ENCODE measurements around the gene KCNIP1. TPM values are rescaled to one million over a fixed set of nuclear protein-coding genes. Genes with fewer than 3 reads are reported as not detected.

Gene KCNIP1
- total RNA-seq, 1 donor, result not detected

GRCh38 chr5:170648541-170648940 lies 144.7 kb downstream of the KCNIP1 start:
- Histone ChIP-seq H3K4me3 (ENCODE audit: insufficient read depth, low read length) (no peak overlapping the region), H3K4me1 (ENCODE audit: insufficient read depth, low read length) (peaks cover 2% of the 10 kb centered on the region), H3K4me2 (ENCODE audit: insufficient read depth, low read length) (no peak overlapping the region), H3K9me3 (ENCODE audit: low read depth, low read length) (no peaks in the 10 kb centered on the region), H3K27ac (ENCODE audit: low read depth, low read length) (no peak overlapping the region), H2AFZ (ENCODE audit: low read length) (no peak overlapping the region), H3K27me3 (ENCODE audit: insufficient read depth, low read length) (peaks cover 7% of the 10 kb centered on the region), H3K36me3 (ENCODE audit: insufficient read depth, low read length) (no peaks in the 10 kb centered on the region), H4K20me1 (ENCODE audit: insufficient read depth, low read length) (no peaks in the 10 kb centered on the region), H3K79me2 (ENCODE audit: insufficient read depth, low read length) (no peaks in the 10 kb centered on the region)
- no peak for TF ChIP-seq CTCF (IDR thresholded peaks at IDR 0.05; ENCODE audit: extremely low read depth, low read depth, low read length)
- DNase-seq (ENCODE audit: insufficient read length, low spot score, missing footprints), result no peak

- TF ChIP-seq CTCF (IDR thresholded peaks at IDR 0.05; ENCODE audit: extremely low read depth, low read depth, low read length), result no peak
- Histone ChIP-seq H3K4me3 (ENCODE audit: insufficient read depth, low read length) (no peak overlapping the region), H3K4me1 (ENCODE audit: insufficient read depth, low read length) (peaks cover 2% of the 10 kb centered on the region), H3K4me2 (ENCODE audit: insufficient read depth, low read length) (no peak overlapping the region), H3K27me3 (ENCODE audit: insufficient read depth, low read length) (peaks cover 3% of the 10 kb centered on the region), H3K79me2 (ENCODE audit: insufficient read depth, low read length) (no peaks in the 10 kb centered on the region), H3K27ac (ENCODE audit: low read depth, low read length) (no peak overlapping the region), H4K20me1 (ENCODE audit: insufficient read depth, low read length) (no peaks in the 10 kb centered on the region), H3K9me3 (ENCODE audit: low read depth, low read length) (no peaks in the 10 kb centered on the region), H3K36me3 (ENCODE audit: insufficient read depth, low read length) (no peaks in the 10 kb centered on the region), H2AFZ (ENCODE audit: low read length) (no peak overlapping the region)
- DNase-seq (ENCODE audit: insufficient read length, low spot score, missing footprints), result no peak
Measured at GRCh38 chr5:170650850-170651249, 147.0 kb downstream of the KCNIP1 start.

- no peak overlapping the region for H3K4me3 ChIP-seq (ENCODE audit: insufficient read depth, low read length)
- no peak for DNase-seq (ENCODE audit: insufficient read length, low spot score, missing footprints)
- peaks cover 2% of the 10 kb centered on the region for H3K4me1 ChIP-seq (ENCODE audit: insufficient read depth, low read length)
- no peak for TF ChIP-seq CTCF (IDR thresholded peaks at IDR 0.05; ENCODE audit: extremely low read depth, low read depth, low read length)
- no peak overlapping the region for H3K4me2 ChIP-seq (ENCODE audit: insufficient read depth, low read length)
- no peak overlapping the region for H2AFZ ChIP-seq (ENCODE audit: low read length)
- no peaks in the 10 kb centered on the region for H4K20me1 ChIP-seq (ENCODE audit: insufficient read depth, low read length)
- no peaks in the 10 kb centered on the region for H3K36me3 ChIP-seq (ENCODE audit: insufficient read depth, low read length)
- no peaks in the 10 kb centered on the region for H3K9me3 ChIP-seq (ENCODE audit: low read depth, low read length)
- H3K27ac ChIP-seq (ENCODE audit: low read depth, low read length), result no peak overlapping the region
- no peaks in the 10 kb centered on the region for H3K79me2 ChIP-seq (ENCODE audit: insufficient read depth, low read length)
- peaks cover 3% of the 10 kb centered on the region for H3K27me3 ChIP-seq (ENCODE audit: insufficient read depth, low read length)
Measured at GRCh38 chr5:170651604-170652277, 147.9 kb downstream of the KCNIP1 start.

- H4K20me1 ChIP-seq (ENCODE audit: insufficient read depth, low read length), result no peaks in the 10 kb centered on the region
- H3K27me3 ChIP-seq (ENCODE audit: insufficient read depth, low read length), result peaks cover 6% of the 10 kb centered on the region
- H2AFZ ChIP-seq (ENCODE audit: low read length), result no peak overlapping the region
- H3K9me3 ChIP-seq (ENCODE audit: low read depth, low read length), result no peaks in the 10 kb centered on the region
- no peak overlapping the region for H3K4me3 ChIP-seq (ENCODE audit: insufficient read depth, low read length)
- H3K4me2 ChIP-seq (ENCODE audit: insufficient read depth, low read length), result no peak overlapping the region
- no peaks in the 10 kb centered on the region for H3K4me1 ChIP-seq (ENCODE audit: insufficient read depth, low read length)
- peak; percentile 49 for DNase-seq (ENCODE audit: insufficient read length, low spot score, missing footprints)
- H3K27ac ChIP-seq (ENCODE audit: low read depth, low read length), result no peak overlapping the region
- H3K79me2 ChIP-seq (ENCODE audit: insufficient read depth, low read length), result no peaks in the 10 kb centered on the region
- H3K36me3 ChIP-seq (ENCODE audit: insufficient read depth, low read length), result no peaks in the 10 kb centered on the region
- TF ChIP-seq CTCF (IDR thresholded peaks at IDR 0.05; ENCODE audit: extremely low read depth, low read depth, low read length), result no peak
Measured at GRCh38 chr5:170655476-170655875, 151.7 kb downstream of the KCNIP1 start.

Data from osteoblast (primary cell).